HG02981 (cell line): ENCODE results near the gene LMF1.
"Not testable (repeated sequence)": the region's sequence is repeated elsewhere in the genome, so short reads cannot be mapped to it uniquely, and the experiment has no call there.

Experiments
- ATAC-seq: cut with Tn5 transposase; IDR thresholded peaks from one replicate; pipeline ENCODE4 v1.9.1; 2021; ENCODE audit warnings: mild to moderate bottlenecking, moderate library complexity; ENCODE audit not compliant: unreplicated experiment

LMF1 gene

GRCh38 chr16:820044-820408 lies 150.8 kb downstream of the LMF1 start:
- ATAC-seq: not testable (repeated sequence)

DNA sequence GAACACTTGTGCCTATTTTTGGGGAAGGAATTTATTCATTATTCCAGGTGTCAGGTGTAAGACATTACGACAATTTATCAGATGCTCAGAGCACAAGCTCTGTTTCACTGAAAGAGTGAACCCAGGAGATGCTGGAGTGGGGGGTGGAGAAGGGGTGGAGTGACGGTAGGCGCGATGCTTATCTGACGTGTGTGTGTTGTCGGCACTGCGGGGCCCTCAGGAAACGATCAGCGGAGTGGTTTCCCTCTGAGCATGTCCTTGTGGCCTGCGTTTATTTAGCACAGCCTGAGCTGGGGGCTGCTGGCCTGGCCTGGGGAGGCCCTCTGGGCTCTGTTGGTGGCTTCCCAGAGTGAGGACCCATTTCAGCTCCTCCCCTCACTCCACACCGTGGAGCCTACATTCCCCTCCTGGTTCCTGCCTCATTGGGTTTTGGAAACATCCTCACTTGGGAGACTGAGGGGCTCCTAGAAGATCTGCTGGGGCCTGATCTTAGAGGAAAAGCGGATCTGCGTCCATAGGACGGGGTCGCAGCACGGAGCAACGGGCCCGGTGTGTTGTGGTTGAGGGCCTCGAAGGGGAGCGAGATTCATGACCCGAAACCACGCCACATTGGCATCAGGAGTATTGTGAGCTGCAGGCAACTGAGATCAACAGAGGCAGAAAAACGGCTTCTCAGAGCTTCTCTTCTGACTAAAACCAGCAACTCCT lies 151.3 kb downstream of the LMF1 start:
- ATAC-seq: no peak

DNA sequence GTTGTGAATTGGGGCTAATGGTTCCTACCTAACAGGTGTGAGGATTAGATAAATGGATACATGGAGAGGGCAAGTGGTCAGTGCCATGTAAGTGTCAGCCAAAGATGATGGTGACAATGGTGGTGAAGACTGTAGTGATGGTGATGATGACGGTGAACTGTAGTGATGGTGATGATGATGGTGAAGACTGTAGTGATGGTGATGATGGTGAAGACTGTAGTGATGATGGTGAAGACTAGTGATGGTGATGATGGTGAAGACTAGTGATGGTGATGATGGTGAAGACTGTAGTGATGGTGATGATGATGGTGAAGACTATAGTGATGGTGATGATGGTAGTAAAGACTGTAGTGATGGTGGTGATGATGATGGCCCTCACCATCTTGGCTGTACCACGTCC lies 152.2 kb downstream of the LMF1 start:
- ATAC-seq: no peak

GRCh38 chr16:818132-818531 lies 152.7 kb downstream of the LMF1 start:
- no peak for ATAC-seq

- ATAC-seq: no peak
Measured at GRCh38 chr16:817001-817906, 153.5 kb downstream of the LMF1 start.

GRCh38 chr16:815861-816260 lies 154.9 kb downstream of the LMF1 start:
- no peak for ATAC-seq

DNA sequence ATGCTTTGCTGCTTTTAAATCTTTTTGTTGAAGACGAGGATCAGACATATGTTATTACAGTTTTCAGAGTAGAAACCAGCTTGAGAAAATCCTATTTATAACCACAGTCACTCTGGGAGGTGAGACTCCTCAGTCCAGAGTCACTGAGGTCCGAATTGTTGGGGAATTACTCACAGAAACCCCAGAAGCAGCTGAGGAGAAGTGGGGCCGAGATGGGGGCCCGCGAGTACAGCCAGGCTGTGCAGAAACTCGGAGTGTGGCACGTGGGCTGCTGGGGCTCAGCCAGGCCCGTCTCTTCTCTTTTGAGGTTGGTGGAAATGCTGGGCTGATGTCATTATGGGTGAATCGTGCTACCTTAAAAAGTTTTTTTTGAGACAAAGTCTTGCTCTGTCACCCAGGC lies 155.8 kb downstream of the LMF1 start:
- no peak for ATAC-seq

- no peak for ATAC-seq
Measured at GRCh38 chr16:813916-814412, 156.8 kb downstream of the LMF1 start.

GRCh38 chr16:813204-813915 lies 157.4 kb downstream of the LMF1 start:
- no peak for ATAC-seq

DNA sequence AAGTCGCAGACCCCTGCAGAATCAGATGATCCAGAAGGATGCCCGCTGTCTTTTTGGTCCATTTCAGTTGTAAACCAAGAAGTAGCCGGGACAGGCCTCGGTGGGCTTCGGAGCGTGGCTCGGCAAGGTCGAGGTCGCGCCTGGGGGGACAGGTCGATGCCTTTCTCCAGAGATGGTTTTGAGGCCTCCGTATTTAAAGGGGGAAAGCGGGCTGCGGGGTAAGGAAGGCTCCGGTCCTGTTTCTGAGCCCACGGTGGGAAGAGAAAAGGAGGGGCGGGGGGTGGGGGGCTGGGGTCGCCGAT lies 162.7 kb downstream of the LMF1 start:
- ATAC-seq: peak; percentile 6

DNA sequence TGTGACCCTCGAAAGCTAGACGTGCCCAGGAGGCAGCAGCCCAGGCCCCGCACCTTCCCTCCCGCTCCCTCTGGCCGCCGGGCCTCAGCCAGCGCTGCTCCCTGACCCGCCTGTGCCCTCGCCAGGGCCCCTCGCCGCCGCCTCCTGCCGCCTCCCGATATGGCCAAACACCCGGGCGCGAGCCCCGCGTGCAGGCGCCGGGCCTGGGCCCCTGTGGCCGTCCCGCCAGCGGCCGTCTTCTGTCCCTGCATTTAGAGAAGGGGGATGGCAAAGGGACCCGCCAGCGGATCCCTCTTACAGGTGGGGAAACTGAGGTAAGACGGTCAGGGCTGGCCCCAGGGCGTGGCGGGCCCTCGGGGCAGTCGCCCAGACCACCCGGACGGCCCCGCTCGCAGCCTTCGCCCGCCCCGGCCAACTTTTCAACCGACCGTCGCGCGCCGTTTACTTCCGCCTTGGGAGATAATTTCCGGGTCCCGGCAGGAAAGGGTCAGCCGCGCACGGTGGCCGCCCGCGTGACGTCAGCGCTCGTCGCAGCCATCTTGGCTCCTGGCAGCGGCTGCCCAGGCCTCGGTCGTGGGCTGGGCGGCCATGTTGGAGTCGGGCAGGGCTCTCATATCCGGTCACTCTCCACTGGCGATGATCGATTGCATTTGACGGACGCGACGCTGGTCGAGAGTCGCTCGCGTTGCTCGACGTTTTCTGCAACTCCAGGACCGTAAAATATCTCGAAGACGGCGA lies 163.3 kb downstream of the LMF1 start:
- ATAC-seq: peak; percentile 84

- no peak for ATAC-seq
Measured at GRCh38 chr16:805474-805873, 165.3 kb downstream of the LMF1 start.

GRCh38 chr16:804193-805048 lies 166.4 kb downstream of the LMF1 start:
- no peak for ATAC-seq

DNA sequence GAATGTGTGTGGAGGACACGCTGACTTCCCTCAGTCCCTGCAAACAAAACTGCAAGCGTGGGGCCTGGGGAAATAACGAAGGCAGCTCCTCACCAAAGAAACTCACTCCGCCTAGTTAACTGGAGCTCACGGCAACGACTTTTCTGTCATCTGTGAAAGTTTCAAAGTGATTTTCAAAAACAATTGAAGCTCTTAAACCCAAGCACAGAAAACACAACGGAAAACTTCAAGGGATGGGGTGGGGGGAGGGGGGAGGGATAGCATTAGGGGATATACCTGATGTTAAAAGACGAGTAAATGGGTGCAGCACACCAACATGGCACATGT lies 167.1 kb downstream of the LMF1 start:
- no peak for ATAC-seq
